Stimulated activated memory B cell treated with anti-CD40 and anti-IgM and Interleukin-4, amounts not matched to agents 10 μg/mL and 1 μg/mL and 100 μg/mL, for 72 hours (primary cell): ENCODE results near the gene DVL1.

ENCODE experiments used
- ATAC-seq: fragments of 150-1000 bp; cut with Tn5 transposase; 2 replicates; pipeline ENCODE4 v1.10.0; 2021
- H3K27ac Mint-ChIP-seq: one replicate; pipeline ENCODE4 v1.8.0; 2022; ENCODE audit warnings: mild to moderate bottlenecking, mixed read lengths
- H3K27me3 Mint-ChIP-seq: one replicate; pipeline ENCODE4 v1.8.0; 2022; ENCODE audit warnings: mixed read lengths
- H3K36me3 Mint-ChIP-seq: one replicate; pipeline ENCODE4 v1.8.0; 2022; ENCODE audit warnings: mixed read lengths
- H3K4me1 Mint-ChIP-seq: one replicate; pipeline ENCODE4 v1.8.0; 2022; ENCODE audit warnings: mixed read lengths
- H3K4me3 Mint-ChIP-seq: one replicate; pipeline ENCODE4 v1.8.0; 2022; ENCODE audit warnings: mild to moderate bottlenecking, moderate library complexity, mixed read lengths
- H3K9me3 Mint-ChIP-seq: one replicate; pipeline ENCODE4 v1.8.0; 2022; ENCODE audit warnings: mixed read lengths

DVL1 gene

GRCh38 chr1:1310109-1310385, 39.2 kb downstream of the DVL1 start:
- Mint-ChIP-seq H3K27me3 (no peaks in the 10 kb centered on the region), H3K9me3 (no peaks in the 10 kb centered on the region), H3K36me3 (peaks cover 22% of the 10 kb centered on the region), H3K4me1 (peaks cover 28% of the 10 kb centered on the region), H3K4me3 (peak overlapping the region; percentile 79), H3K27ac (peak overlapping the region; percentile 75)
- ATAC-seq = no peak

DNA sequence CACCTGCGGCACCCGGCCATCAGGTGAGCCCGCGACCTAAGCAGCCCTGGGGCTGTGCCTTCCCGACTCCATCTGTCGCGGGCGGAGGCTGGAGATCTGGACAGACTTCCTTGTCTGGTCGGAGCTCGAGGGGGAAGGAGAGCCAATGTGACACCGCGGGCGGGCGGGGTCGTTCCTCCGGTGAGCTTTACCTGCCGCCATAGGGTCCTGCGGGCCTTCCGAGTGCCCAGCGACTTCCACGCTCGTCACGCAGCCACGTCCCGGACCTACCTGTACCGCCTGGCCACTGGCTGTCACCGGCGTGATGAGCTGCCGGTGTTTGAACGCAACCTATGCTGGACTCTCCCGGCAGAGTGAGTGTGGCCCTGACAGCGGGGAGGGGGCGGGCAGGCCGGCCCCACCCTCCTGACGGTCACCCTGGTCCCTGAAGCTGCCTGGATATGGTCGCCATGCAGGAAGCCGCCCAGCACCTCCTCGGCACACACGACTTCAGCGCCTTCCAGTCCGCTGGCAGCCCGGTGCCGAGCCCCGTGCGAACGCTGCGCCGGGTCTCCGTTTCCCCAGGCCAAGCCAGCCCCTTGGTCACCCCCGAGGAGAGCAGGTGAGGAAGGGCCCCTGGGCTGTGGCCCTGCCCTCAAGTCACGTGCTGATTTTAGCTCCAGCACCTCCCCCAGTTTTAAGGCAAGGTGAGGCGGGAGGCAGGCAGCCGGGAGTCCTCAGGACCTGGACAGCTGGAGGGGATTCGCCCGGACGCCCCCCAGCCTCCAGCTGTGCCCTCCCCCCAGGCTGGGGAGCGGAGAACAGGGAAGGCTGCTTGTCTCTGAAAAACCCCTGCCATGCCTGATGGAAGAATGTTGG, 39.7 kb downstream of the DVL1 start:
- no peaks in the 10 kb centered on the region for H3K27me3 Mint-ChIP-seq
- H3K27ac Mint-ChIP-seq = peak overlapping the region; percentile 75
- no peak for ATAC-seq
- peak overlapping the region; percentile 79 for H3K4me3 Mint-ChIP-seq
- peaks cover 34% of the 10 kb centered on the region for H3K4me1 Mint-ChIP-seq
- no peaks in the 10 kb centered on the region for H3K9me3 Mint-ChIP-seq
- H3K36me3 Mint-ChIP-seq = peaks cover 16% of the 10 kb centered on the region

GRCh38 chr1:1308756-1309250, 40.4 kb downstream of the DVL1 start:
- Mint-ChIP-seq H3K27me3 (no peaks in the 10 kb centered on the region), H3K27ac (peak overlapping the region; percentile 75), H3K4me3 (peak overlapping the region; percentile 83), H3K36me3 (peaks cover 13% of the 10 kb centered on the region), H3K9me3 (no peaks in the 10 kb centered on the region), H3K4me1 (peaks cover 36% of the 10 kb centered on the region)
- ATAC-seq = peak; percentile 0

GRCh38 chr1:1307923-1308755, 41.1 kb downstream of the DVL1 start, which contains the start of the genes ACAP3 and PUSL1:
TSS of gene ACAP3 (minus strand) at chr1:1307930. CDS start at chr1:1307815, 115 bp downstream.
TSS of gene PUSL1 (plus strand) at chr1:1308597. CDS start at chr1:1308644, 47 bp downstream.
- peak; percentile 82 for ATAC-seq
- Mint-ChIP-seq H3K36me3 (peaks cover 9% of the 10 kb centered on the region), H3K9me3 (no peaks in the 10 kb centered on the region), H3K4me3 (peak within 1 kb of the TSS; percentile 83), H3K27me3 (no peaks in the 10 kb centered on the region), H3K4me1 (peaks cover 36% of the 10 kb centered on the region), H3K27ac (peak within 1 kb of the TSS; percentile 83)

GRCh38 chr1:1307261-1307922, 41.8 kb downstream of the DVL1 start:
- Mint-ChIP-seq H3K27me3 (no peaks in the 10 kb centered on the region), H3K36me3 (peaks cover 2% of the 10 kb centered on the region), H3K27ac (peak overlapping the region; percentile 75), H3K4me1 (peaks cover 36% of the 10 kb centered on the region), H3K9me3 (no peaks in the 10 kb centered on the region), H3K4me3 (peak overlapping the region; percentile 80)
- ATAC-seq = peak; percentile 1

GRCh38 chr1:1306661-1307260, 42.5 kb downstream of the DVL1 start:
- no peaks in the 10 kb centered on the region for H3K27me3 Mint-ChIP-seq
- H3K9me3 Mint-ChIP-seq = no peaks in the 10 kb centered on the region
- peaks cover 36% of the 10 kb centered on the region for H3K4me1 Mint-ChIP-seq
- H3K36me3 Mint-ChIP-seq = no peaks in the 10 kb centered on the region
- ATAC-seq = no peak
- peak overlapping the region; percentile 80 for H3K4me3 Mint-ChIP-seq
- H3K27ac Mint-ChIP-seq = peak overlapping the region; percentile 83

- peak overlapping the region; percentile 80 for H3K4me3 Mint-ChIP-seq
- H3K4me1 Mint-ChIP-seq = peaks cover 36% of the 10 kb centered on the region
- no peaks in the 10 kb centered on the region for H3K9me3 Mint-ChIP-seq
- ATAC-seq = no peak
- H3K27ac Mint-ChIP-seq = peak overlapping the region; percentile 83
- no peaks in the 10 kb centered on the region for H3K27me3 Mint-ChIP-seq
- no peaks in the 10 kb centered on the region for H3K36me3 Mint-ChIP-seq
Measured at GRCh38 chr1:1306070-1306660, 43.1 kb downstream of the DVL1 start.

DNA sequence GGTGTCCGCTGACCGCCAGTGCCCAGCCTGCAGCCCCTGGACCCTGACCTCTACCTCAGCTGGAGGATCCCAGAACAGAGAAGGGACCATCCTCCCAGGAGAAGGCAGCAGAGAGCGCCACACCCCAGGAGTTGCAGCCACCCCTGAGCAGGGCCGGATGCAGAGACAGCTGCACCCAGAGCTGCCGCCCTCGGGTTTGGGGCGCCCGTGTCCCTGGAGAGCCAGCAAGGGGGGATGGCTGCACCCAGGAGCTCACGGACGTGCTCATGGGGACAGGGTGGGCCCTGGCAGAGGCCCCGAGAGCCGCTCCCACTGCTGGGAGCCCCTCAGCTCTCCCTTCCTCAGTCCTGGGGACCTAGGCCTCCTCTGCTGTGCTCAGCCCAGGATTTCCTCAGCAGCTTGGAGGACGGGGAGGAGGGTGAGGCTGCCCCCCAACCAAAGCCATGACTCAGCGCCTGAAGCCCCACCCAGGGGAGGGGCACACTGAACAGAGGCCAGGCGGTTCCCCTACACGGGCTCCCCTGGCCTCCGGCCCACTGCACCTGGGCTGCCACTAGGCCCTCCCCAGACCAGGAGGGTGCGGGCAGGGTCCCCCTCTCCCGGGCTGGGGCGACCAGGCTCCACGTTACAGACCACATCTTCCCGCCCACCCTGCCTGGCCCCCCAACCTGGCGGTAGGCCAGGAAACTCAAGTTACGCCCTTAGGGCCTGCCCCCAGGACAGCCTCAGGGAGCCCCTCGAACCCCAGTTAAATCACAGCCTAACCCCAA, 43.7 kb downstream of the DVL1 start:
- H3K4me3 Mint-ChIP-seq = peak overlapping the region; percentile 80
- H3K27ac Mint-ChIP-seq = peak overlapping the region; percentile 83
- peak; percentile 62 for ATAC-seq
- H3K27me3 Mint-ChIP-seq = no peaks in the 10 kb centered on the region
- no peaks in the 10 kb centered on the region for H3K9me3 Mint-ChIP-seq
- H3K4me1 Mint-ChIP-seq = peaks cover 38% of the 10 kb centered on the region
- no peaks in the 10 kb centered on the region for H3K36me3 Mint-ChIP-seq

- Mint-ChIP-seq H3K36me3 (no peaks in the 10 kb centered on the region), H3K4me1 (peaks cover 40% of the 10 kb centered on the region), H3K27me3 (no peaks in the 10 kb centered on the region), H3K9me3 (no peaks in the 10 kb centered on the region), H3K27ac (peak overlapping the region; percentile 83), H3K4me3 (peak overlapping the region; percentile 80)
- no peak for ATAC-seq
Measured at GRCh38 chr1:1304331-1305299, 44.6 kb downstream of the DVL1 start.

- Mint-ChIP-seq H3K9me3 (no peaks in the 10 kb centered on the region), H3K36me3 (no peaks in the 10 kb centered on the region), H3K4me3 (no peak overlapping the region), H3K27me3 (no peaks in the 10 kb centered on the region), H3K27ac (no peak overlapping the region), H3K4me1 (peaks cover 38% of the 10 kb centered on the region)
- no peak for ATAC-seq
Measured at GRCh38 chr1:1303736-1304135, 45.5 kb downstream of the DVL1 start.

GRCh38 chr1:1302951-1303509, 46.2 kb downstream of the DVL1 start:
- ATAC-seq = no peak

DNA sequence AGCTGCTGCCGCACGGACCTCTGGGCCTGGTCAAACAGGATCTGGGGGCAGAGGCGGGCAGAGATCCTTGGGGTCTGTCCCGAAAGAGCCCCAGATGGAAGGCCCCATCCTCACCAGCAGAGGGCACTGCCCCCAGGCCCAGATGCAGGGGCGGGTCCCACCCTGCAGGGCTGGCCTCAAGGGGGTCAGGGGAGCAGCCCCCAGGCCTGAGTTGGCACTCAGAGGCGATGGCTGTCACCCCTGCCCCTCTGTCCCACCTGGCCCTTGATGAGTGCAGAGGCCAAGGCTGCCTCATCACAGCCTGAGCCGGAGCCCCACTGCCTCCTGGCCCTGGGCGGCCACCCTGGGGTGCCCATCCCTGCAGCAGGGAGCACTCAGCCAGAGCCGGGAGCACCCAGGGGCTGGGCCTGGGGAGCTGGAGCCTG, 47.2 kb downstream of the DVL1 start:
- Mint-ChIP-seq H3K36me3 (no peaks in the 10 kb centered on the region), H3K27ac (no peak overlapping the region), H3K27me3 (no peaks in the 10 kb centered on the region), H3K4me3 (no peak overlapping the region), H3K9me3 (no peaks in the 10 kb centered on the region), H3K4me1 (peaks cover 36% of the 10 kb centered on the region)
- ATAC-seq = no peak

More at GRCh38 chr1:1302951-1303509, 46.2 kb downstream of the DVL1 start:
- peaks cover 38% of the 10 kb centered on the region for H3K4me1 Mint-ChIP-seq
- no peak overlapping the region for H3K4me3 Mint-ChIP-seq
- H3K36me3 Mint-ChIP-seq = no peaks in the 10 kb centered on the region
- H3K27me3 Mint-ChIP-seq = no peaks in the 10 kb centered on the region
- H3K27ac Mint-ChIP-seq = no peak overlapping the region
- no peaks in the 10 kb centered on the region for H3K9me3 Mint-ChIP-seq

- no peak overlapping the region for H3K4me3 Mint-ChIP-seq
Measured at GRCh38 chr1:1300352-1300739, 48.9 kb downstream of the DVL1 start.

More at GRCh38 chr1:1300352-1300739, 48.9 kb downstream of the DVL1 start:
- H3K27me3 Mint-ChIP-seq = no peaks in the 10 kb centered on the region
- peak overlapping the region; percentile 35 for H3K27ac Mint-ChIP-seq
- no peaks in the 10 kb centered on the region for H3K36me3 Mint-ChIP-seq
- ATAC-seq = no peak
- no peaks in the 10 kb centered on the region for H3K9me3 Mint-ChIP-seq
- peaks cover 19% of the 10 kb centered on the region for H3K4me1 Mint-ChIP-seq
